PFSK-1 (cell line): ENCODE measurements around the gene EPG5.

Experiments
- FOXP2 ChIP-seq: optimal IDR thresholded peaks from 2 replicates; pipeline ENCODE3; 2011; ENCODE audit warnings: borderline replicate concordance, control low read depth, inconsistent platforms; ENCODE audit not compliant: insufficient read depth; ENCODE audit errors: extremely low read length, extremely low read depth
- POLR2AphosphoS5 ChIP-seq: IDR thresholded peaks from 2 replicates; pipeline ENCODE4 v1.6.1; 2012; ENCODE audit warnings: low read depth, mild to moderate bottlenecking, control low read depth, low read length, moderate library complexity
- REST ChIP-seq, 2 experiments: IDR thresholded peaks; 2 replicates each; pipeline versions ENCODE4 v1.6.1 to v1.8.0; 2011 to 2012; ENCODE audit warnings: low read depth in 2 of 2, low read length in 2 of 2, control low read depth in 1 of 2, inconsistent platforms in 1 of 2, mild to moderate bottlenecking in 1 of 2, moderate library complexity in 1 of 2; ENCODE audit not compliant: insufficient read depth in 1 of 2
- SIN3A ChIP-seq: IDR thresholded peaks from 2 replicates; pipeline ENCODE4 v1.6.1; 2012; ENCODE audit warnings: mild to moderate bottlenecking, low read length, moderate library complexity, borderline replicate concordance; ENCODE audit not compliant: insufficient read depth
- TAF1 ChIP-seq: IDR thresholded peaks from 2 replicates; pipeline ENCODE4 v1.6.1; 2012; ENCODE audit warnings: low read length, control low read depth, borderline replicate concordance; ENCODE audit not compliant: insufficient read depth

The EPG5 gene

GRCh38 chr18:45890606-45891005 is 76.5 kb downstream of the EPG5 start:
- no peak for TF ChIP-seq FOXP2
- TF ChIP-seq TAF1 = no peak
- no peak for TF ChIP-seq REST (IDR thresholded peaks at IDR 0.05; ENCODE audit: insufficient read depth in 1 of 2, low read depth in 2 of 2, low read length in 2 of 2)
- no peak for TF ChIP-seq SIN3A
- no peak for TF ChIP-seq POLR2AphosphoS5

- TF ChIP-seq FOXP2 (no peak), TAF1 (no peak), SIN3A (no peak)
Observed at GRCh38 chr18:45889419-45890064, 77.6 kb downstream of the EPG5 start.

GRCh38 chr18:45887585-45887984 is 79.5 kb downstream of the EPG5 start:
- TF ChIP-seq FOXP2 (no peak), POLR2AphosphoS5 (no peak), REST (IDR thresholded peaks at IDR 0.05; ENCODE audit: insufficient read depth in 1 of 2, low read depth in 2 of 2, low read length in 2 of 2) (no peak), TAF1 (no peak), SIN3A (no peak)

- TF ChIP-seq POLR2AphosphoS5 (no peak), REST (IDR thresholded peaks at IDR 0.05; ENCODE audit: insufficient read depth in 1 of 2, low read depth in 2 of 2, low read length in 2 of 2) (no peak), FOXP2 (no peak), SIN3A (no peak), TAF1 (no peak)
Observed at GRCh38 chr18:45880876-45881558, 86.1 kb downstream of the EPG5 start.

GRCh38 chr18:45879681-45880655 is 87.2 kb downstream of the EPG5 start:
- TF ChIP-seq FOXP2 (peak; percentile 43), REST (IDR thresholded peaks at IDR 0.05; ENCODE audit: insufficient read depth in 1 of 2, low read depth in 2 of 2, low read length in 2 of 2) (no peak)
